ENCODE measurements around the gene TMEM26.

DNA sequence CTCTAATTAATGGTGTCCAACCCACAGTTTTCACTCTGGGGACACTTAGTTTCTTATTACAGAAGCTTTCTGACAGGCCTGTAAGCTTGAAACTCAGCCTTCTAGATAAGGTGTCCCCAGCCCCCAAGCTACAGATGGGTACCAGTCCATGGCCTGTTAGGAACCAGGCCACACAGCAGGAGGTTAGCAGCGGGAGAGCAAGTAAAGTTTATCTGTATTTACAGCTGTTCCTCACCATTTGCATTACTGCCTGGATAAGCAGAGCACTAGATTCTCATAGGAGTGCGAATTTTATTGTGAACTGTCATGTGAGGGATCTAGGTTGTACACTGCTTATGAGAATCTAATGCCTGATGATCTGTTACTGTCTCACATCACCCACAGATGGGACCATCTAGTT is 93.7 kb downstream of the TMEM26 start:
- TF ChIP-seq CEBPB (IDR thresholded peaks at IDR 0.05) (no peak), RAD21 (conservative IDR thresholded peaks at IDR 0.05 in 1 of 2, IDR thresholded peaks at IDR 0.05 in 1 of 2) (no peak), EP300 (IDR thresholded peaks at IDR 0.05) (no peak)
- TF ChIP-seq, protein P1, sequence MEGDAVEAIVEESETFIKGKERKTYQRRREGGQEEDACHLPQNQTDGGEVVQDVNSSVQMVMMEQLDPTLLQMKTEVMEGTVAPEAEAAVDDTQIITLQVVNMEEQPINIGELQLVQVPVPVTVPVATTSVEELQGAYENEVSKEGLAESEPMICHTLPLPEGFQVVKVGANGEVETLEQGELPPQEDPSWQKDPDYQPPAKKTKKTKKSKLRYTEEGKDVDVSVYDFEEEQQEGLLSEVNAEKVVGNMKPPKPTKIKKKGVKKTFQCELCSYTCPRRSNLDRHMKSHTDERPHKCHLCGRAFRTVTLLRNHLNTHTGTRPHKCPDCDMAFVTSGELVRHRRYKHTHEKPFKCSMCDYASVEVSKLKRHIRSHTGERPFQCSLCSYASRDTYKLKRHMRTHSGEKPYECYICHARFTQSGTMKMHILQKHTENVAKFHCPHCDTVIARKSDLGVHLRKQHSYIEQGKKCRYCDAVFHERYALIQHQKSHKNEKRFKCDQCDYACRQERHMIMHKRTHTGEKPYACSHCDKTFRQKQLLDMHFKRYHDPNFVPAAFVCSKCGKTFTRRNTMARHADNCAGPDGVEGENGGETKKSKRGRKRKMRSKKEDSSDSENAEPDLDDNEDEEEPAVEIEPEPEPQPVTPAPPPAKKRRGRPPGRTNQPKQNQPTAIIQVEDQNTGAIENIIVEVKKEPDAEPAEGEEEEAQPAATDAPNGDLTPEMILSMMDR (IDR thresholded peaks at IDR 0.05), result no peak
